ENCODE results near the gene ENO1.
"Not testable (repeated sequence)": the region's sequence is repeated elsewhere in the genome, so short reads cannot be mapped to it uniquely, and the experiment has no call there.

Gene ENO1

DNA sequence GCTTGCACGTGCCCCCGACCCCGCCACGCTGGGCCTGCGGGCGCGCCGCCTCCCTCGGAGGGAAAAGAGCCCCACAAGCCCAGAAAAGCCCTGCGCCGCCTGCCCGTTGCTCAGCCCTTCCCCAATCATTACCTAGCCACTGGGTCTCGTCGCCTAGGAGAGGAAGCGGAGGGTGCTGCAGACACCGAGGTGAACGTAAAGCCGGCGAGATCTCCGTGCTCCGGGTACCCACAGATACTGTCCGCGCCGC is at the start of gene ENO1:
Gene ENO1, minus strand, starts transcription at position 239 of the 250 bp plus-strand sequence. CDS start 3,778 bp downstream, outside the sequence.
- DNase-seq (ENCODE audit: low spot score), result no peak

- DNase-seq (ENCODE audit: low spot score), result no peak
These were observed 48.5 kb upstream of the ENO1 start for GRCh38 chr1:8926707-8927694.

- DNase-seq (ENCODE audit: low spot score), result no peak
These were observed 47.5 kb upstream of the ENO1 start for GRCh38 chr1:8925960-8926359.

GRCh38 chr1:8925406-8925805 is 46.9 kb upstream of the ENO1 start:
- DNase-seq (ENCODE audit: low spot score), result no peak

DNA sequence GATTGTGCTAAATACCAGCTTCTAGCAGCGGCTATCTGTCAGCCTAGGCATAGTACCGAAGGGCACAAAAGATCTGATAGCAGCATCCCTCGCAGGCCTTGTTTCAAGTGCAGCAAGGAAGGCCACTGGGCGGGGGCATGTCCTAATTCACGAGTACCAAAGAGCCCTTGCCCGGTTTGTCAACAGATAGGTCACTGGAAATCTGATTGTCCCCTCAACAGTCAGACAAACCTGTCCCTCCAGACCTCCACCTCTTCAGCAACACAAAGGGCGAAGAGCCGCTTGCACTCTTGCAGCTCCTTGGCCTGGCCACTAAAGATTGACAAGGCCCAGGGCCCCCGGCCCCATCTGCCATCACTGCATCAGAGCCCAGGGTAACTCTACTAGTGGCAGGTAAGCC is 44.5 kb upstream of the ENO1 start:
- no peak for DNase-seq (ENCODE audit: low spot score)

DNA sequence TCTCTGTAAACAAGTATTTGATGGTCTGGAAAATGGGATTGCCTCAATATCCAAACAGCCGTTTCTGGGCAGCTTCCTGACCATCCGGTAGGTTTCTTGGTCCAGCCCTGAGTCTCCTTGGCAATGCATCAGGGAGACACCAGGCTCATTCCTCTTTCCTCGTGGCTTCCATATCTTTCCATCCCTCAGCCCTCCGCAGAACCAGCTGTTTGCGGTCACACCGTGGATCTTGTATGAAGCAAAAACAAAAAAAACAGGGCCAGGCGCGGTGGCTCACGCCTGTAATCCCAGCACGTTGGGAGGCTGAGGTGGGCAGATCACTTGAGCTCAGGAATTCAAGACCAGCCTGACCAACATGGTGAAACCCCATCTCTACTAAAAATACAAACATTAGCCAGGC is 39.0 kb upstream of the ENO1 start:
- DNase-seq (ENCODE audit: low spot score), result not testable (repeated sequence)

- no peak for DNase-seq (ENCODE audit: low spot score)
These were observed 37.0 kb upstream of the ENO1 start for GRCh38 chr1:8915446-8915845.

DNA sequence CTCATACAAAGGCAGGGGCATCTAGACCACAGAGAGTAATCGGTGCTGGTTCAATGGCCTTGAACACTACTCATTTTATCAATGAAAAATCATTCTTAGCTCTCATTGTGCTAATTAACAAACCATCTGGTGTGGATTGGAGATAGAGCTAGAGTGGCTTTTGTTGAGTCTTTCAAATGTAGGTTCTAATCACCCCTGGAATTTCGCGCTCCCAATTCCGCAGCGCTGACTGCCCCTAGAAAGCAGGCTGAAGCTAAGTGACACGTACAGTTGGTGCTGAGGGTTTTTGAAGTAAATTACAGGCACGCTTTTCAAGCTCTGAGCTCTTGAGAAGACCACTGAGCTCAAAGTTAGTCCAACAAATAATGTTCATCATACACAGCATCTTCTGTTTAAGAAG is 36.0 kb upstream of the ENO1 start:
- no peak for DNase-seq (ENCODE audit: low spot score)

DNA sequence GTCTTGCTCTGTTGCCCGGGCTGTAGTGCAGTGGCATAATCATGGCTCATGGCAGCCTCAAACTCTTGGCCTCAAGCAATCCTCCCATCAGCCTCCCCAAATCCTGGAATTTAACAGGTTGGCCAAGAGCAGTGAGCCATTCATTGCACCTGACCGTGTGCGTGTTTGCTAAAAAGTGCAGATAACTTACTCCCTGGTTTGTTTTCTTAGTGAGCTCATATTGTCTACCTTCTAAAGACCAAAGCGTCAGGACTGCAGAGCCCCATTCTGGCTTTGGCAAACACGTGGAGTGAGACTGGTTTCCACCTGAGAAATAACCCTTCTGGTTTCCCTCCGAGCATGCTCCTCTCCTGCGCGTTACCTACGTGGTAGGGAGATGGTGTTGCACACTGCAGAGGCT is 35.0 kb upstream of the ENO1 start:
- no peak for DNase-seq (ENCODE audit: low spot score)

DNA sequence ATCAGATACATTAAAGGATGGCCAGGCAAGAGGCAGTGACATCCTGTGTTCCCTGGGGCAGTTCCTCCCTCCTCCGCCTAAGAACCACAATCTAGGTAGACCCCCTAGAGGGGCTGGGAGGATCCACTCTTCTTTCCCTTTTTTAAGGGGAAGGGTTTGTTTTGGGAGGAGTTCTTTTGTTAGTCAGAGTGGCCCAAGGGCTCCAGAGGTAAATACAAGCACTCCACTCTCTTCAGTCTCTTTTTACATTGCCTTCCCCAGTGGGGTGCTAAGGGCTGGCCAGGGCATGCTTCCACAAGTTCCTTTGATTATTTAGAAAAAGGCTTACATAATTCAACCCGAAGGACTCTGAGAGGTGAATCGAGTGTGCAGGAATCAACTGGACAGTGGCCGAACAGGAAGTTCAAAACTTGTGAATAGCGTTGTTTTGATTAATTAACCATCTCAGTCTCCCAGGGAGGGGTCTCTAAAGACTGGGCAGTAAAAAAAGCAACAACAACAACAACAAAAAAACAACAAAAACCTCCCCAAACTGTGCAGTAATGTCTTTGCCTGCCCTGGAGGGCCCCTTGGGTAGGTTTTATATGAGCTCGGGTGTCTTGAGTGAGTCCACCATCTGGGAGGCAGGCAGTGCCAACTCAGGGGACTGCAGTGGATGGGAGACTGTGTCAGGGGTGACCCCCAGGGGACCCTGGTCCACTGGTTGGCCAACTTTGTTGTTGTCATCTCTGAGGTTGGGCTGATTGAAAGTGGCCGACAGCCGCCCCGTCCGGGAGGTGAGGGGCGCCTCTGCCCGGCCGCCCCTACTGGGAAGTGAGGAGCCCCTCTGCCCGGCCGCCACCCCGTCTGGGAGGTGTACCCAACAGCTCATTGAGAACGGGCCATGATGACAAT is 33.2 kb upstream of the ENO1 start:
- no peak for DNase-seq (ENCODE audit: low spot score)

DNA sequence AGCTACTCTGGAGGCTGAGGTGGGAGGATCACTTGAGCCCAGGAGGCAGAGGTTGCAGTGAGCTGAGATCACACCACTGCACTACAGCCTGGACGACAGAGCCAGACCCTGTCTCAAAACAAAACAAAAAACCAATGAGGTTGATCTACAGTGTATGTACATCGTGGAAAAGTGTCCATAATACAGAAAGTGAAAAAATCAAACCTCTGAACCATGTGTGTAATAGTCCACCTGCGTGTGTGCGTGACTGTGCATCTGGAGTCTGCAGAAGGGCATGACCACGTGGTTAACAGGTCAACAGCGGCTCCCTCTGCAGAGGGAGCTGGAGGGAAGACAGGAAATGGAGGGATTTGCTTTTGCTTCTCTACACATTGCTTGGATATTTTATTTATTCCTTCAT is 32.4 kb upstream of the ENO1 start:
- no peak for DNase-seq (ENCODE audit: low spot score)

- DNase-seq (ENCODE audit: low spot score), result no peak
These were observed 31.8 kb upstream of the ENO1 start for GRCh38 chr1:8910331-8910730.

GRCh38 chr1:8908388-8909151 is 30.1 kb upstream of the ENO1 start:
- no peak for DNase-seq (ENCODE audit: low spot score)

DNA sequence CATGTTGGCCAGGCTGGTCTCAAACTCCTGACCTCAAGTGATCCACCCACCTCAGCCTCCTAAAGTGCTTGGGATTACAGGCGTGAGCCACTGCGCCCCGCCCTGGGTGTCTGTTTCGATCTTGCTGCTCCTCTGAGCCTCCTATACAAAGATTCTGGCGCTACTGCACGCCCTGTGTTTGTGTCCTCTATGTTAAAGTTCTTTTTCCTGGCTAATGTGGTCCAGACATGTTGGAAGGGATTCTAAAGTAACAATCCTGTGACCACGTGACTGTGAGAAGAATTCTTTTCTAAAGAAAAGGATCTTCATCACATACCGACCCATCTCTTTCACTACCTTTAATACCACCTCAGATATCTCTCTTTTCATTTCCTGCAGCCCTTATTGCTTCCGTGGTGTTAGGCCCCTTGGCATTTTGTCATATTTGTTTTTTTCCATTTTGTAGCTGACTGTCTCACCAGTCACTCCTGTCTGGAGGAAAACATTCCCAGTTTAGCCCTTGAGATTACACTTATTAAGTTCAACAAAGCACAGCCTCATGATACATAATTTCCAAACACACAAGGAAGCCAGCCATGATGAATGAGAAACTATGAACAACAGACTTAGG is 27.2 kb upstream of the ENO1 start:
- no peak for DNase-seq (ENCODE audit: low spot score)

GRCh38 chr1:8903908-8904650 is 25.6 kb upstream of the ENO1 start:
- no peak for DNase-seq (ENCODE audit: low spot score)

DNA sequence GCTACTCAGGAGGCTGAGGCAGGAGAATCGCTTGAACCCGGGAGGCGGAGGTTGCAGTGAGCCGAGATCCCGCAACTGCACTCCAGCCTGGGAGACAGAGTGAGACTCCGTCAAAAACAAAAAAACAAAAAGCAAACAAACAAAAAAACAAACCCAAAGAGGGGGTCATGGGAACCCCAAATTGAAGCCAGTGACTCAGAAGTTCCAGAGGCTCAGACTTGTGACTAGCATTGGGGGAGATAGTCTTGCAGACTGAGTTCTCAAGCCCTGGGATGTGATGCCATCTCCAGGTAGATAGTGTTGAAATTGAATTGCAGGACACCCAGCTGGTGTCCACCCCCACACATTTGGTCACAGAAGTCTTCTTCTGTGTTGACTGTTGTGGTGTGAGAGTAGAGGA is 24.9 kb upstream of the ENO1 start:
- no peak for DNase-seq (ENCODE audit: low spot score)

GRCh38 chr1:8902765-8903164 is 24.3 kb upstream of the ENO1 start:
- DNase-seq (ENCODE audit: low spot score), result no peak

- DNase-seq (ENCODE audit: low spot score), result not testable (repeated sequence)
These were observed 22.2 kb upstream of the ENO1 start for GRCh38 chr1:8900684-8901083.

DNA sequence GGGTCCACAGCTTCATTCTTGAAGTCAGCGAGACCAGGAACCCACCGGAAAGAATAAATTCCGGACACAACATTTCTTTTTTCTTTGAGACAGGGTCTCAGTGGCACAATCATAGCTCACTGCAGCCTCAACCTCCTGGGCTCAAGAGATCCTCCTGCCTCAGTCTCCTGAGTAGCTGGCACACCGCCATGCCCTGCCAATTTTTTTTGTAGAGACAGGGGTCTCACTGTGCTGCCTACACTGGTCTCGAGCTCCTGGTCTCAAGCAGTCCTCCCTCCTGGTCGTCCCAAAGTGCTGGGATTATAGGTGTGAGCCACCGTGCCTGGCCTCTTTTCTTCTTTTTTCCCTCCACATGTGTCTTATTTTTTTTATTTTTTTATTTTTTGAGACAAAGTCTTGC is 20.6 kb upstream of the ENO1 start:
- DNase-seq (ENCODE audit: low spot score), result no peak

DNA sequence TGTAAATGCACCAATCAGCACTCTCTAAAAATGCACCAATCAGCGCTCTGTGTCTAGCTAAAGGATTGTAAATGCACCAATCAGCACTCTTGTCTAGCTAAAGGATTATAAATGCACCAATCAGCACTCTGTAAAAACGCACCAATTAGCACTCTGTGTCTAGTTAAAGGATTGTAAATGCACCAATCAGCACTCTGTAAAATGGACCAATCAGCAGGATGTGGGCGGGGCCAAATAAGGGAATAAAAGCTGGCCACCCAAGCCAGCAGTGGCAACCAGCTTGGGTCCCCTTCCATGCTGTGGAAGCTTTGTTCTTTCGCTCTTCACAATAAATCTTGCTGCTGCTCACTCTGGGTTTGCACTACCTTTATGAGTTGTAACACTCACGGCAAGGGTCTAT is 19.9 kb upstream of the ENO1 start:
- DNase-seq (ENCODE audit: low spot score), result not testable (repeated sequence)

- DNase-seq (ENCODE audit: low spot score), result not testable (repeated sequence)
These were observed 19.0 kb upstream of the ENO1 start for GRCh38 chr1:8897505-8897904.
